Hepatocyte (in vitro differentiated cells): ENCODE measurements around the gene PMPCA. TPM values are rescaled to one million over a fixed set of nuclear protein-coding genes. Genes with fewer than 3 reads are reported as not detected.

ENCODE experiments used
- DNase-seq: peaks from one replicate; pipeline ENCODE4 v3.0.0-alpha.2; 2016; ENCODE audit warnings: low spot score
- H2AFZ ChIP-seq: fragments of 200-600 bp; sonication (generic); 2 replicates; pipeline ENCODE4 v1.6.0; 2016; ENCODE audit warnings: antibody characterized with exemption, mild to moderate bottlenecking
- H3K27ac ChIP-seq: fragments of 200-600 bp; sonication (generic); 2 replicates; pipeline ENCODE4 v1.5.1; 2016; ENCODE audit warnings: mild to moderate bottlenecking
- H3K27me3 ChIP-seq: fragments of 200-600 bp; sonication (generic); 2 replicates; pipeline ENCODE4 v1.6.1; 2016
- H3K36me3 ChIP-seq: fragments of 200-600 bp; sonication (generic); replicated peaks from 2 replicates; pipeline ENCODE4 v1.5.1; 2016; ENCODE audit warnings: low read depth; ENCODE audit not compliant: insufficient read depth
- H3K4me1 ChIP-seq: fragments of 200-600 bp; sonication (generic); 2 replicates; pipeline ENCODE4 v1.5.1; 2016; ENCODE audit warnings: mild to moderate bottlenecking, moderate library complexity; ENCODE audit not compliant: insufficient read depth
- H3K4me2 ChIP-seq: fragments of 200-600 bp; sonication (generic); 2 replicates; pipeline ENCODE4 v1.6.0; 2016
- H3K4me3 ChIP-seq: fragments of 200-600 bp; sonication (generic); 2 replicates; pipeline ENCODE4 v1.5.1; 2016; ENCODE audit warnings: mild to moderate bottlenecking
- H3K79me2 ChIP-seq: fragments of 200-600 bp; sonication (generic); 2 replicates; pipeline ENCODE4 v1.6.0; 2017; ENCODE audit warnings: mild to moderate bottlenecking
- H3K9me2 ChIP-seq: fragments of 200-600 bp; sonication (generic); replicated peaks from 2 replicates; pipeline ENCODE4 v1.6.0; 2017; ENCODE audit warnings: mild to moderate bottlenecking; ENCODE audit not compliant: insufficient read depth
- H3K9me3 ChIP-seq: fragments of 200-600 bp; sonication (generic); 2 replicates; pipeline ENCODE4 v1.5.1; 2016; ENCODE audit warnings: low read depth, mild to moderate bottlenecking
- H4K20me1 ChIP-seq: fragments of 200-600 bp; sonication (generic); 2 replicates; pipeline ENCODE4 v1.6.0; 2016; ENCODE audit warnings: mild to moderate bottlenecking; ENCODE audit not compliant: insufficient read depth, poor library complexity, severe bottlenecking
- EZH2 ChIP-seq: fragments of 200-600 bp; sonication (generic); IDR thresholded peaks from 2 replicates; pipeline ENCODE4 v1.6.1; 2016; ENCODE audit warnings: antibody characterized with exemption, mild to moderate bottlenecking, borderline replicate concordance
- EZH2phosphoT487 ChIP-seq: fragments of 200-600 bp; sonication (generic); IDR thresholded peaks from one replicate; pipeline ENCODE4 v1.6.1; 2018; ENCODE audit warnings: antibody characterized with exemption, mild to moderate bottlenecking, low read depth, moderate library complexity; ENCODE audit not compliant: unreplicated experiment, severe bottlenecking
- WGBS: methylation state at CpG from one replicate; pipeline ENCODE4 v1.1.6; 2016; ENCODE audit warnings: low lambda C conversion rate; ENCODE audit errors: missing lambda C conversion rate; 5-methylcytosine and 5-hydroxymethylcytosine counted together
- polyA plus RNA-seq: library from polyadenylated mRNA; unstranded; fragments of >200 nt; fragmentation: Nextera tagmentation; extraction: Ambion mirVana; gene quantifications from 2 replicates; pipeline ENCODE4 v1.2.1, GENCODE V29; 2016
- total RNA-seq: library from RNA; depleted of rRNA; stranded (reverse); fragments of >200 nt; gene quantifications from 2 replicates; pipeline ENCODE4 v1.2.3, GENCODE V29; 2014
- TF ChIP-seq, protein P1 (sequence below): fragments of 200-600 bp; sonication (generic); IDR thresholded peaks from 2 replicates; pipeline ENCODE4 v1.5.1; 2016; ENCODE audit warnings: antibody characterized with exemption, mild to moderate bottlenecking; ENCODE audit not compliant: poor library complexity

Gene PMPCA
- total and polyA plus RNA-seq, 2 experiments from 2014 or later: 45.1 to 85.7 TPM

GRCh38 chr9:136371533-136371880, 39.0 kb upstream of the PMPCA start:
- Histone ChIP-seq H2AFZ (no peak overlapping the region), H3K36me3 (no peaks in the 10 kb centered on the region), H3K9me3 (no peaks in the 10 kb centered on the region), H3K4me3 (no peak overlapping the region), H4K20me1 (no peaks in the 10 kb centered on the region), H3K4me1 (peaks cover 16% of the 10 kb centered on the region), H3K27me3 (no peaks in the 10 kb centered on the region), H3K9me2 (no peaks in the 10 kb centered on the region), H3K27ac (no peak overlapping the region), H3K79me2 (no peaks in the 10 kb centered on the region), H3K4me2 (no peak overlapping the region)
- 98% methylated on average over 9 of the region's 13 CpGs for WGBS
- DNase-seq: no peak
- TF ChIP-seq, protein P1, sequence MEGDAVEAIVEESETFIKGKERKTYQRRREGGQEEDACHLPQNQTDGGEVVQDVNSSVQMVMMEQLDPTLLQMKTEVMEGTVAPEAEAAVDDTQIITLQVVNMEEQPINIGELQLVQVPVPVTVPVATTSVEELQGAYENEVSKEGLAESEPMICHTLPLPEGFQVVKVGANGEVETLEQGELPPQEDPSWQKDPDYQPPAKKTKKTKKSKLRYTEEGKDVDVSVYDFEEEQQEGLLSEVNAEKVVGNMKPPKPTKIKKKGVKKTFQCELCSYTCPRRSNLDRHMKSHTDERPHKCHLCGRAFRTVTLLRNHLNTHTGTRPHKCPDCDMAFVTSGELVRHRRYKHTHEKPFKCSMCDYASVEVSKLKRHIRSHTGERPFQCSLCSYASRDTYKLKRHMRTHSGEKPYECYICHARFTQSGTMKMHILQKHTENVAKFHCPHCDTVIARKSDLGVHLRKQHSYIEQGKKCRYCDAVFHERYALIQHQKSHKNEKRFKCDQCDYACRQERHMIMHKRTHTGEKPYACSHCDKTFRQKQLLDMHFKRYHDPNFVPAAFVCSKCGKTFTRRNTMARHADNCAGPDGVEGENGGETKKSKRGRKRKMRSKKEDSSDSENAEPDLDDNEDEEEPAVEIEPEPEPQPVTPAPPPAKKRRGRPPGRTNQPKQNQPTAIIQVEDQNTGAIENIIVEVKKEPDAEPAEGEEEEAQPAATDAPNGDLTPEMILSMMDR: no peak
- TF ChIP-seq EZH2phosphoT487 (no peak), EZH2 (no peak)

GRCh38 chr9:136372006-136372405, 38.5 kb upstream of the PMPCA start:
- Histone ChIP-seq H3K79me2 (no peaks in the 10 kb centered on the region), H4K20me1 (no peaks in the 10 kb centered on the region), H3K27ac (no peak overlapping the region), H3K9me2 (no peaks in the 10 kb centered on the region), H3K4me1 (peaks cover 16% of the 10 kb centered on the region), H2AFZ (no peak overlapping the region), H3K9me3 (no peaks in the 10 kb centered on the region), H3K27me3 (no peaks in the 10 kb centered on the region), H3K4me2 (peak overlapping the region; percentile 65), H3K4me3 (no peak overlapping the region), H3K36me3 (no peaks in the 10 kb centered on the region)
- TF ChIP-seq EZH2phosphoT487 (no peak), EZH2 (no peak)
- TF ChIP-seq, protein P1: no peak
- DNase-seq: no peak
- 98% methylated on average over 21 of the region's 21 CpGs for WGBS

GRCh38 chr9:136372561-136373299, 37.7 kb upstream of the PMPCA start:
- H3K9me2 ChIP-seq: no peaks in the 10 kb centered on the region
- H3K4me1 ChIP-seq: peaks cover 16% of the 10 kb centered on the region
- H3K4me2 ChIP-seq: peak overlapping the region; percentile 65
- H3K79me2 ChIP-seq: no peaks in the 10 kb centered on the region
- 42% methylated on average over 21 of the region's 21 CpGs for WGBS
- H4K20me1 ChIP-seq: no peaks in the 10 kb centered on the region
- peak overlapping the region; percentile 6 for H2AFZ ChIP-seq
- H3K4me3 ChIP-seq: no peak overlapping the region
- H3K27ac ChIP-seq: peak overlapping the region; percentile 58
- no peaks in the 10 kb centered on the region for H3K27me3 ChIP-seq
- H3K36me3 ChIP-seq: no peaks in the 10 kb centered on the region
- DNase-seq: peak; percentile 74
- H3K9me3 ChIP-seq: no peaks in the 10 kb centered on the region
- TF ChIP-seq, protein P1: peak; percentile 12
- TF ChIP-seq EZH2phosphoT487 (no peak), EZH2 (no peak)
